GM13976 (cell line): ENCODE measurements around the gene BUB3.

Experiments
- DNase-seq: peaks from one replicate; pipeline ENCODE4 v3.0.0; 2012; ENCODE audit warnings: low spot score
- in situ Hi-C: fragments of 300-500 bp; cut with MboI; formaldehyde crosslinking; loops from one replicate; pipeline ENCODE4 v1.12.0; 2022; ENCODE audit warnings: low sequenced_read_pairs, mixed read lengths, inconsistent platforms; ENCODE audit not compliant: unreplicated experiment
- TF ChIP-seq, protein P1 (sequence below): IDR thresholded peaks from 2 replicates; pipeline ENCODE4 v1.5.1; 2012; ENCODE audit warnings: borderline replicate concordance, mild to moderate bottlenecking; ENCODE audit not compliant: insufficient read depth; ENCODE audit errors: extremely low read depth, missing control alignments, control extremely low read depth

Gene BUB3

DNA sequence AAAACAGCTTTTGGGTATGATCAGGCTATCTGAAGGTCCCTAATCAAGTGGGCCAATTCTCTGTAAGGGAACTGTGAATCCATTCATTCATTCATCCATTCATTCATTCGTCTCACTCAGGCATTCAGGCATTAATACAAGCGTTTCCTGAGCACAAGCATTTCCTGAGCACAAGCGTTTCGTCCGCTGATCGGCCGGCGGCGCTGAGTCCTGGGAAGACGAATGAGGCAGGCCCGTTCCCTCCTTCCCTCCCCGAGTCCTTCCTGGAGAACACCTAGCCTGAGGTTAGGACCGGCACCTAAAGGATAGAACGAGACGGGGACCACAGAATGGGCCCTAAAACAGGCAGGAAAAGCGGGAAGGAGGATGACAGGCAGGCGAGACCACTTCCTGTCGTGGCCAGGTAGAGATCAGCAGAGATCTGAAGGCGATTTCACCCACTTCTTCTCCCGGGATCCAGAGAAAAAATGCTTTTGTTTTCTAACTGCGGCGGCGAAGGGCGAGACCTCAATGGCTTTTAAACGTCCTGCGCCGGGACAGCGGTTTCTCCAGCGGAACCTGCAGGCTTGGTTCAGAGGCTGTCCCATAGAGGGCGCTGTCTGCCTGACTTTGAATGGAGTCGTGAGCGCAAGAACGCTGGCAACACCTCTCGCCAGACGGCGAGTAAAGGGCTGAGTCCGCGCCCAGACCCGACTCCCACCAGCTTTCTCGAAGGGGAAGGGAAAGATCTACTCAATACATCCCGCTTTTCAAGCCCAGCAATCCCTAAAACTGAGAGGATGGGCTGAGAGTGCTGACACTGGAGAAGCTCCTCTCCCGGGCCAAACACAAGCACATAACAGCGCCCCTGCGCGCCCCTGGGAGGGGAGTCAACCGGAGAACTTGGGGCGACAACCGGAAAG, 21.4 kb upstream of the BUB3 start:
- TF ChIP-seq, protein P1, sequence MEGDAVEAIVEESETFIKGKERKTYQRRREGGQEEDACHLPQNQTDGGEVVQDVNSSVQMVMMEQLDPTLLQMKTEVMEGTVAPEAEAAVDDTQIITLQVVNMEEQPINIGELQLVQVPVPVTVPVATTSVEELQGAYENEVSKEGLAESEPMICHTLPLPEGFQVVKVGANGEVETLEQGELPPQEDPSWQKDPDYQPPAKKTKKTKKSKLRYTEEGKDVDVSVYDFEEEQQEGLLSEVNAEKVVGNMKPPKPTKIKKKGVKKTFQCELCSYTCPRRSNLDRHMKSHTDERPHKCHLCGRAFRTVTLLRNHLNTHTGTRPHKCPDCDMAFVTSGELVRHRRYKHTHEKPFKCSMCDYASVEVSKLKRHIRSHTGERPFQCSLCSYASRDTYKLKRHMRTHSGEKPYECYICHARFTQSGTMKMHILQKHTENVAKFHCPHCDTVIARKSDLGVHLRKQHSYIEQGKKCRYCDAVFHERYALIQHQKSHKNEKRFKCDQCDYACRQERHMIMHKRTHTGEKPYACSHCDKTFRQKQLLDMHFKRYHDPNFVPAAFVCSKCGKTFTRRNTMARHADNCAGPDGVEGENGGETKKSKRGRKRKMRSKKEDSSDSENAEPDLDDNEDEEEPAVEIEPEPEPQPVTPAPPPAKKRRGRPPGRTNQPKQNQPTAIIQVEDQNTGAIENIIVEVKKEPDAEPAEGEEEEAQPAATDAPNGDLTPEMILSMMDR, result peak; percentile 96
- DNase-seq, result peak; percentile 88
- in situ Hi-C loops, result no loop called here

DNA sequence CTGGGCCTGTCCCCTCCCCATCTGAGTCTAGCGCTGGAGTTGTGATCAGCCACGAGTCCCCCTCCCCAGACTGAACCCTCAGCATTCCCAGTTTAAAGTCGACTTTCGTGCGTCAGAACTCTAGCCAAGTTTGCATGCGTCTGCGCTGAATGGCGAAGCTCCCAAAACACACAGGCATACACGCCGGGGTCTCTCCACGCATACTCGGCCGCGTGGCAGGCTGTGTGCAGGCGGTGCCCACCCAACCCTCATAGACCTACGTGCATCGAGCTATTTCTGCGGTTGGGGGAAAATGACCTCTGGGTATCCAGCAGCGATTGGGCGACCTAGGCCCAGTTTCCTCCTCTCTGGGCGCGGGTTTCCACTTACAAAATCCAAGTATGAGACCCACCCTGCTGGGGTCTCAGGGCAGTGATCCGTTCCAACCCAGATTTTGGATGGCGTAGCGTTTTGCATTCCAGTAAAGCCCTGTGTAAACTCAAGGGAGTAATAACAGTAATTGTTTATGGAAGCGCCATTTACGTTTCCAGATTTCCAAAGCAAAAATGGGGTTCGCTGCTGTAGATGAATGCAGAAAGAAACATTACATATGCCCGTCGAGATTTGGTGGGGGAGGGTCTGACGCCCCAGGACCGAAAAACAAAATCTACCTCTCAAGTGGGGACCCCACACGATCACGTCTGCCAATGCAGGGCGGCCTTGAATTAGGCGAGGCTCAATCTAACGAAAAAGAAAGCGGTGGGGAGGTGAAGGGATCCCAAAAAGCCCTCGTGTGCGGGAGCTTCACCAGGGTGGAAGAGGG, 20.5 kb upstream of the BUB3 start:
- TF ChIP-seq, protein P1, result no peak
- in situ Hi-C loops, result no loop called here

DNA sequence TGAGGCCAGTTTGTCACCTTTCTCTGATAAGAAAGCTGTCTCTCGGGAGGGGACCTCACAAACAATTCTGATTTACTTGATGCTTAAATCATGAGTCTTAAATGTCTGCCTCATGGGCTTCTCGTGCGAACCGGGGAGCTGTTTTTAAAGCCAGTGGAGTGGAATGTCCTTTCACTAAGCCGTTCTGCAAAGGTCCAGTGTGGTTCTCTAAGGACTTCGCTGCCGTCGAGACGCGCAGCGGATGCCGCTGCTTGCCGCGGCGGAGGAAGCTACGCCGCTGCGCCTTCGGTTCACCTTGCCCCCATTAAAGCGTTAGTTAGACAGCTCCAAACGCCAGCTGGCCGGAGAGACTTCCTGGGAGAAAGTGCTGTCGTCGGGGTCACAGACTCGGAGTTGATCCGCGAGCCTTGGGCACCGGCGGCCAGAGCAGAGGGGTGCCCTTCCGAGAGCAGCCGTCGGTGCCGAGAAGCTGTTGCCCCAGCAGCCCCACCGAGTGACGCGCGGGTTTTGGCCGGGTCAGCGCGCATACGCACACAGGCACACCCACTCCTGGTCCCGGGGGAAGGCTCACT, 19.8 kb upstream of the BUB3 start:
- peak; percentile 43 for DNase-seq
- in situ Hi-C loops, result no loop called here
- TF ChIP-seq, protein P1, result no peak

More for the DNA sequence above, 20.5 kb upstream of the BUB3 start:
- DNase-seq, result peak; percentile 32

GRCh38 chr10:123134915-123135414, 19.2 kb upstream of the BUB3 start:
- TF ChIP-seq, protein P1, result no peak
- in situ Hi-C loops, result no loop called here
- peak; percentile 69 for DNase-seq

- DNase-seq, result peak; percentile 85
- in situ Hi-C loops, result no loop called here
- TF ChIP-seq, protein P1, result no peak
These were observed 18.6 kb upstream of the BUB3 start, which contains the start of gene HMX3 for GRCh38 chr10:123135415-123136141. HMX3 (plus strand) TSS chr10:123135970; CDS start chr10:123136051, 81 bp downstream.
